Activated T-cell treated with anti-CD3 and anti-CD28 coated beads for 24 hours (primary cell): Measurements from ENCODE around the gene OR6C3.
"Not testable (repeated sequence)": the region's sequence is repeated elsewhere in the genome, so short reads cannot be mapped to it uniquely, and the experiment has no call there.

ENCODE experiments used
- DNase-seq: peaks from one replicate; pipeline ENCODE4 v3.0.0-alpha.2; 2020; ENCODE audit warnings: low read depth

Gene OR6C3

DNA sequence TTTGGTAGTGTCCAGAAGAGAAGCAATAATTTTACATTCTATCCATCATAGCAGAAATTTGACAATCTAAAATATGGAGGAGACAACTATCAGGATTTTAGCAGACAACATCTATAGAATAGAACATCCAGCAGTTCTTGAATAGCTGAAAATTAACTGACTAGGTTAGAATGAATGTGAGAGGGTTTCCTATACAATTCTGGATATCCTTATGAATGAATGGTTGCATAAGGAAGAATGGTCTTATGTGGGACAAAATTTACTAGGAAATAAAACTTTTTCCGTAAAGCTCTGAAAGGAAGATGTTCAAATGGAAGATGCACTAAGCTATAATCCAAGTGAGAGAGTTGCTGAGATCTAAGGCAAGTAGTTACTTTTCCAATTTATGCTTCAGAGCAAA, at the start of gene OR6C3:
TSS of gene OR6C3 (plus strand) at position 301 of the 400 bp plus-strand sequence. CDS start 955 bp downstream, outside the sequence.
- DNase-seq: no peak

DNA sequence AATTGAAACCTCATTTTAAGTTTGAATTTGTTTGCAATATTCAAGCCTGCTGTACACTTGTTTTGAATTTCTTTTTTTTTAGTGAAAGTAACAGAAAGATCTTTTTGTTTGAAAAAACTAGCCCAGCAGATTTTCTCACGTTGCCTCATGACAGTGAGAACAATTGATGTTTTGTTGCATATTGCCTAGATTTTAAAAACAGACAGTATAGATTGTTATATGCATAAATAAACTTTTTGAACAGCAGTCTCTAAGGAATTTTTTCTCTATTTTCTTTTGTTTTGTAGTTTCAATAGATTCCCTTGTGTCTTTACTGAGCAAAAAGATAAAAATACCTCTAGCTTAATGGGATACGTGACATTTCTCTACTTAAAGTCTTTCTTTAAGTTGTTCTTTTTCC, 49.6 kb upstream of the OR6C3 start:
- no peak for DNase-seq

DNA sequence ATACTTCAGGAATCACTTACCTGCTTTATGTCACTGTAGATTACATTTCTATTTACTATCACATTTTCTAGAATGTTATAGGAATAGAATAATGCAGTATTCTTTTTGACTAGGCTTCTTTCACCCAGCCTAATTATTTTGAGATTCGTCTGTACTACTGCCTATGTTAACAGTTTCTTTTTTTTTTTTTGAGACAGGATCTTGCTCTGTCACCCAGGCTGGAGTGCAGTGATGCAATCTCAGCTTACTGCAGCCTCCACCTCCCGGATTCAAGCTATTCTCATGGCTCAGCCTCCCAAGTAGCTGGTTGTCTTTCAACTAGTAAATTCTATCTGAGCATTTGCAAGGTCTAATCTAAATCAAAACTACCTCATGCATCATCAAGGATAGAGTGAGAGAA, 40.5 kb upstream of the OR6C3 start:
- DNase-seq: no peak

DNA sequence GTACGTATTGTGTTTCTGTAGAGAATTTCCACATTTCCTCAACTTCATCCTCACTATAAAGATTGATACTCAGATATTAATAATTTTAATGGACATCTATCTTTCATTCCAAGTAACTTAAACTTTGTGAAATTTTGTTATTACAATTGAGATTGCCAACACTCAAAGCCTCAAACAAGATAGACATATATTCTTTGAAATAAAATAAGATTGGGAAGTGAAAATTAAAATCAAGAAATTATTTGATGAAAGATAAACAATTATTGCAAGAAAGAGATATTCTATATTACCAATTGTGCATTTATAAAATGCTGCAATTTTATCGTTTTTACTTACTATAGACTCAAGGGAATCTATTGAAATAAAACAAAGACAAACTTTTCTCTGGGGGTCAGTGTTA, 34.1 kb upstream of the OR6C3 start, which contains the start of gene OR6C6:
TSS of gene OR6C6 (minus strand) at position 101 of the 400 bp plus-strand sequence. CDS start 1,337 bp downstream, outside the sequence.
- DNase-seq: no peak

DNA sequence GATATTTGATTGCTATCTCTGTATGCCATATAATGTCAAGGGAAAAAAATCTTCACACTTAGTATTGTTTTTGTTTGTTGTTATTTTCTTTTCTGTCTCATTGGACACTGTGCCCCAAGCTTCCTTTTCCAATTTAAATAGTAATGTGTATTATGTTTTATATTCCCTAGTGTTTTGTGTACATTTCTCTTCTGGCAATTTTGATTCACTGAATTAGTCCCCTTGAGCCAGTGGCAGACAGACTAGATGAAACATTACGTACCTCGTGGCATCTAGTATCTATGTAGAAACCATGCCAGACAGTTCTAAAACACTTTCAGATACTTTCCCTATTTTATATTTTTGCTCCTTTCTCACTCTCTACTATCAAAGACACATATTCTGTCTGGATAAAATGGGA, 16.5 kb upstream of the OR6C3 start, which contains the start of gene OR6C1:
TSS of gene OR6C1 (plus strand) at position 301 of the 400 bp plus-strand sequence. CDS start 6,257 bp downstream, outside the sequence.
- DNase-seq: no peak

DNA sequence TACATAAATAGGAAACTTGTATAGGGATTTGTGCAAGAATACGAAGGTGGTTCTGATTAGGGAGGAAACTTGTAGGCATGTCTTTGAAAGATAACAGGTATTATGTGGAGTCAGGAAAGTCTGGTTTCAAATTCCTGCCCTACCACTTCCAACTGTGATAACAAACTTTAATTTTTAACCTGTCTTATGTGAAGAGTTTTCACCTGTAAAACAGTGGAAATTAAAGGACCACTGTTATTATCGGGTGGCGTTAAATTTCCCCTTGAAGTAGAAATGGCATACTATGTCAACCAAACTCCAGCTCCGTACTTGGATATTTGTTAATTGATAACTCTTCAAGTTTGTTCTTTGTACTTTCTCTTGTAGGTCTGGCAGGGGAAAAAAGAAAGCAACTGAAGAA, 10.3 kb upstream of the OR6C3 start:
- DNase-seq: no peak

DNA sequence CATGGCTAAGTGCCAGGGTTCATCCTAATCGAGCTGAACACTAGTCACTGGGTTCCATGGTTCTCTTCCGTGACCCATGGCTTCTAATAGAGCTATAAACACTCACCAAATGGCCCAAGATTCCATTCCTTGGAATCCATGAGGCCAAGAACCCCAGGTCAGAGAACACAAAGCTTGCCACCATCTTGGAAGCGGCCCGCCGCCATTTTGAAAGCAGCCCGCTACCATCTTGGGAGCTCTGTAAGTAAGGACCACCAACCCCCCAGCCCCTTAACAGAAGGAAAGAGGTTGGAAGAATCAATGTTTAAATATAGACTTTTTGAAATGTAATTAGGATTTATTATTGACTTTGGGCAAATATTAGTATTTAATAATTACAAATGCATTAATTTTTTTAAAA, 4.7 kb upstream of the OR6C3 start:
- not testable (repeated sequence) for DNase-seq

DNA sequence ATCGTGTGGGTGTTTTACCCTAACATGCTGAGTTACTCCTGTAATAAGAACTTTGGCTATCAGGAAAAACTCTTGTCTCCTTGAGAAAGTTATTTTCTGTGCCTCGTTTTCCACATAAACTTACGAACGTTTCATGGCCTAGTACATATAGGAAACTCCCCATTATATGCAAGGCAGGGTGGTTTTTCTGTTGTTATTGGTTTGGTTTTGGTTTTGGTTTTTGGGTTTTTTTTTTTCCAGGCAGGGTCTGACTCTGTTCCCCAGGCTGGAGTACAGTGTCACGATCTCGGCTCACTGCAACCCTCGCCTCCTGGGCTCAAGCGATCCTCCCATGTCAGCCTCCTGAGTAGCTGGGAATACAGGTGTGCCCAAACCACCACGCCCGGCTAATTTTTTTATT, 5.5 kb downstream of the OR6C3 start:
- no peak for DNase-seq

DNA sequence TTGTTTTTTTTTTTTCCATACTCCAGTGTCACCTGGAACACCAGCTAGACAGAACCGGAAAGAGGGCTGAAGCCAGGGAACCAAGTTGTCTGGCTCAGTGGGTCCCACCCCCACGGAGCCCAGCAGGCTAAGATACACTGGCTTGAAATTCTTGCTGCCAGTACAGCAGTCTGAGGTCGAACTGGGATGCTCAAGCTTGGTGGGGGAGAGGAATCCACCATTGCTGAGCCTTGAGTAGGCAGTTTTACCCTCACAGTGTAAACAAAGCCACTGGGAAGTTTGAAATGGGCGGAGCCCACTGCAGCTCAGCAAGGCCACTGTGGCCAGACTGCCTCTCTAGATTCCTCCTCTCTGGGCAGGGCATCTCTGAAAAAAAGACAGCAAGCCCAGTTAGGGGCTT, 24.8 kb downstream of the OR6C3 start:
- DNase-seq: not testable (repeated sequence)

DNA sequence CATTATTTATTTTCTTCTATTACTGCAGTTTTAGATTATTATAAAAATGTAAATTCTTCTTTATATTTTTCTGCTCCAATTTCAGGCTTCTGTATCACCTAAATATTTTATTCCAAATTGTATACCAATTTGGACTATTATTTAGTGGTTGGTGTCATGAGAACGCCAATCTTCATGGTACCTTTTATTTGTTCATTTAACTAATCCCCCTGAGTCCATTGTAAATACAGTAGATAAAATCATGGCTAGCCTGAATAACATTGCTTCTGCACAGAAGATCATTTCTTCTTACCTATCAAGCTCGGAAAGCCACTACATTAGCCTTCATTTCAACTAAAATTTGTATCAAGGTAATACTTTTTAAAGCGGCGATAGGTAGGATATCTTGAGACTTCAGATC, 32.1 kb downstream of the OR6C3 start, which contains the start of gene OR6C75:
TSS of gene OR6C75 (plus strand) at position 301 of the 400 bp plus-strand sequence. CDS start 2,136 bp downstream, outside the sequence.
- no peak for DNase-seq

DNA sequence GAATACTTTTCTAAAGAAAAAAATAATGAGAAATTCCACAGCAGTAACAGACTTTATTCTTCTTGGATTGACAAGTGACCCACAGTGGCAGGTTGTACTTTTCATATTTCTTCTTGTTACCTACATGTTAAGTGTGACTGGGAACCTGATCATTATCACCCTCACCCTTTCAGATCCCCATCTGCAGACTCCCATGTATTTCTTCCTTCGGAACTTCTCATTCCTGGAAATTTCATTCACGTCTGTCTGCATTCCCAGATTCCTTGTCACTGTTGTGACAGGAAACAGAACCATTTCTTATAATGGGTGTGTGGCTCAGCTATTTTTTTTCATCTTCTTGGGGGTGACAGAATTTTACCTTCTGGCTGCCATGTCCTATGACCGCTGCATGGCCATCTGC, 34.5 kb downstream of the OR6C3 start:
- DNase-seq: no peak

DNA sequence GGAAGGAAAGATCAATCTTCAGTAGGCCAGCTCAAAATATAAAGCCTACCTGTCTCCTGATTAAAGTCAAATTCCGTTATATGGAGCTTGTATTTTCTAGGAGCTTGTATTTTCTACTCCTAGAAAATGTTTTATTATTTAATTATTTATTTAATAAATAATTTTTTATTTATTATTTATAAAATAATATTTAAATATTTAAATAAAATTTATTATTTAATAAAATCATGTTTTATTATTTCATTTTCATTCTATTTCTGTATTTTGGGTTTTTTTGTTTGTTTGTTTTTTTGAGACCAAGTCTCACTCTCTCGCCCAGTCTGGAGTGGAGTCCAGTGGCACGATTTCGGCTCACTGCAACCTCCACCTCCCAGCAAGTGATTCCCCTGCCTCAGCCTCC, 42.0 kb downstream of the OR6C3 start:
- no peak for DNase-seq
